Measurements from ENCODE around the gene HJV. TPM values are rescaled to one million over a fixed set of nuclear protein-coding genes. Genes with fewer than 3 reads are reported as not detected.

Gene HJV
- total RNA-seq, 1 experiment from 2014 or later: not detected

- no TSS peak for BruUV-seq (replicated peaks)
- CTCF ChIA-PET: interaction anchor here (0.6 to 1.7 kb wide), 7 partner anchors 10 to 160 kb away, joined by 3 to 34 read pairs (median 4); partner anchors contain the start of gene ANKRD34A
- no peak overlapping the region for H3K4me2 ChIP-seq (ENCODE audit: low read length)
These were observed 13.9 kb downstream of the HJV start for GRCh38 chr1:146007489-146008133.

GRCh38 chr1:146001709-146002108 is 19.8 kb downstream of the HJV start:
- intact Hi-C loops (cut with micrococcal nuclease): no loop called here
- H3K4me2 ChIP-seq (ENCODE audit: low read length): no peak overlapping the region

More at GRCh38 chr1:146007489-146008133, 13.9 kb downstream of the HJV start:
- H2AFZ ChIP-seq (ENCODE audit: low read length): peak overlapping the region; percentile 85; the same call in 1 of the 2 replicates
- DNase-seq (no peak), ATAC-seq (no peak)
- H3K79me2 ChIP-seq (ENCODE audit: low read length): no peaks in the 10 kb centered on the region
- no peaks in the 10 kb centered on the region for H3K27me3 ChIP-seq (ENCODE audit: low read length)
- H4K20me1 ChIP-seq (ENCODE audit: low read length): no peaks in the 10 kb centered on the region
- TF ChIP-seq EZH2phosphoT487 (IDR thresholded peaks at IDR 0.05; ENCODE audit: borderline replicate concordance, low read length) (no peak), CTCF (conservative IDR thresholded peaks at IDR 0.05; ENCODE audit: low read depth, low read length) (no peak), EZH2 (IDR thresholded peaks at IDR 0.05; ENCODE audit: low read length, unreplicated experiment) (no peak)
- POLR2A ChIA-PET (ENCODE audit: unreplicated experiment): interaction anchor here (0.6 to 0.7 kb wide), 2 partner anchors 32 to 43 kb away, joined by 4 read pairs; partner anchors contain the start of genes ANKRD34A and POLR3GL
- H3K9me2 ChIP-seq (replicated peaks; ENCODE audit: low read length): no peaks in the 10 kb centered on the region
- H3K9me3 ChIP-seq (ENCODE audit: low read length): no peaks in the 10 kb centered on the region
- no peaks in the 10 kb centered on the region for H3K36me3 ChIP-seq (ENCODE audit: low read depth, low read length)
- intact Hi-C loops (cut with micrococcal nuclease): loop anchor here (1.0 kb wide), 1 partner anchor 30 kb away; no protein-coding TSS in a partner anchor
- H3K4me3 ChIP-seq (ENCODE audit: low read length): no peak overlapping the region
- no peak overlapping the region for H3K27ac ChIP-seq (ENCODE audit: low read length)
- no peak overlapping the region for H3K9ac ChIP-seq (ENCODE audit: low read length)
- H3F3A ChIP-seq (ENCODE audit: low read length, unreplicated experiment): no peaks in the 10 kb centered on the region
- H3K4me1 ChIP-seq (ENCODE audit: insufficient read depth, low read length): peaks cover 3% of the 10 kb centered on the region; the same call in 1 of the 2 replicates

More at GRCh38 chr1:146001709-146002108, 19.8 kb downstream of the HJV start:
- Histone ChIP-seq H3K9me2 (replicated peaks; ENCODE audit: low read length) (no peaks in the 10 kb centered on the region), H3K36me3 (ENCODE audit: low read depth, low read length) (no peaks in the 10 kb centered on the region), H2AFZ (ENCODE audit: low read length) (no peak overlapping the region), H3K4me1 (ENCODE audit: insufficient read depth, low read length) (peaks cover 24% of the 10 kb centered on the region), H3K9ac (ENCODE audit: low read length) (no peak overlapping the region), H4K20me1 (ENCODE audit: low read length) (no peaks in the 10 kb centered on the region), H3K79me2 (ENCODE audit: low read length) (peaks cover 5% of the 10 kb centered on the region), H3K27me3 (ENCODE audit: low read length) (no peaks in the 10 kb centered on the region), H3K27ac (ENCODE audit: low read length) (no peak overlapping the region), H3K4me3 (ENCODE audit: low read length) (no peak overlapping the region), H3K9me3 (ENCODE audit: low read length) (no peaks in the 10 kb centered on the region), H3F3A (ENCODE audit: low read length, unreplicated experiment) (no peaks in the 10 kb centered on the region)
- no peak for TF ChIP-seq CTCF (conservative IDR thresholded peaks at IDR 0.05; ENCODE audit: low read depth, low read length)
- TF ChIP-seq EZH2phosphoT487 (IDR thresholded peaks at IDR 0.05; ENCODE audit: borderline replicate concordance, low read length): no peak
- no peak for TF ChIP-seq EZH2 (IDR thresholded peaks at IDR 0.05; ENCODE audit: low read length, unreplicated experiment)
- no peak for ATAC-seq
- DNase-seq: no peak
- ChIA-PET CTCF (no interaction called here), POLR2A (ENCODE audit: unreplicated experiment) (no interaction called here)
- no TSS peak for BruUV-seq (replicated peaks)
